ENCODE data around the gene STX16. TPM values are rescaled to one million over a fixed set of nuclear protein-coding genes. Genes with fewer than 3 reads are reported as not detected.

Gene STX16
- total RNA-seq, 1 experiment from 2014 or later, result 89.1 TPM

- ChIA-PET CTCF (interaction anchor here (0.7 to 3.7 kb wide), 8 partner anchors 10 to 952 kb away, joined by 3 to 19 read pairs (median 6); partner anchors contain the start of genes APCDD1L and STX16), POLR2A (interaction anchor here (1.8 to 3.6 kb wide), 2 partner anchors 33 to 105 kb away, joined by 14 to 18 read pairs; partner anchors contain the start of gene STX16)
- H3K36me3 Mint-ChIP-seq, result peaks cover 18% of the 10 kb centered on the region
These were observed 32.6 kb upstream of the STX16 start for GRCh38 chr20:58618351-58619076.

GRCh38 chr20:58619077-58619863, 31.8 kb upstream of the STX16 start:
- Mint-ChIP-seq H3K9me3 (peaks cover 24% of the 10 kb centered on the region), H3K4me3 (no peak overlapping the region), H3K27me3 (ENCODE audit: low read depth) (peaks cover 45% of the 10 kb centered on the region), H3K27ac (peak overlapping the region; percentile 61; the same call in 1 of the 2 replicates), H3K4me1 (peaks cover 21% of the 10 kb centered on the region), H3K36me3 (peaks cover 18% of the 10 kb centered on the region)
- CTCF ChIA-PET, result interaction anchor here (0.7 to 3.7 kb wide), 9 partner anchors 11 to 951 kb away, joined by 3 to 19 read pairs (median 5); partner anchors contain the start of genes APCDD1L and STX16
- ATAC-seq, result peak; percentile 72
- POLR2A ChIA-PET, result interaction anchor here (1.2 to 3.6 kb wide), 4 partner anchors 32 to 224 kb away, joined by 4 to 18 read pairs (median 13); partner anchors contain the start of gene STX16
- peak; percentile 61 for DNase-seq (ENCODE audit: low spot score)
- no peak for TF ChIP-seq KAT7 (CRISPR knock-in tag; IDR thresholded peaks at IDR 0.05; ENCODE audit: borderline replicate concordance)
- TF ChIP-seq JUN (CRISPR knock-in tag; IDR thresholded peaks at IDR 0.05), result peak; percentile 84; the same call in 1 of the 2 replicates
- TF ChIP-seq ZBTB43 (CRISPR knock-in tag; IDR thresholded peaks at IDR 0.05), result peak; percentile 90; the same call in 1 of the 2 replicates
- TF ChIP-seq ZNF317 (CRISPR knock-in tag; IDR thresholded peaks at IDR 0.05; ENCODE audit: borderline replicate concordance, low read depth), result no peak
- no peak for TF ChIP-seq CDX4 (CRISPR knock-in tag; IDR thresholded peaks at IDR 0.05; ENCODE audit: borderline replicate concordance)
- peak; percentile 69 for TF ChIP-seq USF2 (CRISPR knock-in tag; IDR thresholded peaks at IDR 0.05)
- TF ChIP-seq ZBTB21 (CRISPR knock-in tag; IDR thresholded peaks at IDR 0.05; ENCODE audit: borderline replicate concordance), result peak; percentile 88; the same call in 1 of the 2 replicates

More at GRCh38 chr20:58618351-58619076, 32.6 kb upstream of the STX16 start:
- no peak for DNase-seq (ENCODE audit: low spot score)
- Mint-ChIP-seq H3K27ac (no peak overlapping the region), H3K4me3 (no peak overlapping the region), H3K4me1 (peaks cover 21% of the 10 kb centered on the region), H3K9me3 (peaks cover 24% of the 10 kb centered on the region), H3K27me3 (ENCODE audit: low read depth) (peaks cover 45% of the 10 kb centered on the region)
- no peak for TF ChIP-seq NFATC4 (CRISPR knock-in tag; IDR thresholded peaks at IDR 0.05)
- no peak for TF ChIP-seq ATF6 (CRISPR knock-in tag; IDR thresholded peaks at IDR 0.05)
- no peak for TF ChIP-seq RORB (CRISPR knock-in tag; IDR thresholded peaks at IDR 0.05)
- TF ChIP-seq SMAD3 (CRISPR knock-in tag; IDR thresholded peaks at IDR 0.05; ENCODE audit: borderline replicate concordance), result no peak
- TF ChIP-seq MYBL2 (CRISPR knock-in tag; IDR thresholded peaks at IDR 0.05), result no peak
- no peak for TF ChIP-seq KAT7 (CRISPR knock-in tag; IDR thresholded peaks at IDR 0.05; ENCODE audit: borderline replicate concordance)
- no peak for TF ChIP-seq ZNF281 (CRISPR knock-in tag; IDR thresholded peaks at IDR 0.05)
- no peak for TF ChIP-seq HMGXB4 (CRISPR knock-in tag; IDR thresholded peaks at IDR 0.05)
- no peak for ATAC-seq

Data from WTC11 (cell line).